ENCODE results near the gene RYR2.

DNA sequence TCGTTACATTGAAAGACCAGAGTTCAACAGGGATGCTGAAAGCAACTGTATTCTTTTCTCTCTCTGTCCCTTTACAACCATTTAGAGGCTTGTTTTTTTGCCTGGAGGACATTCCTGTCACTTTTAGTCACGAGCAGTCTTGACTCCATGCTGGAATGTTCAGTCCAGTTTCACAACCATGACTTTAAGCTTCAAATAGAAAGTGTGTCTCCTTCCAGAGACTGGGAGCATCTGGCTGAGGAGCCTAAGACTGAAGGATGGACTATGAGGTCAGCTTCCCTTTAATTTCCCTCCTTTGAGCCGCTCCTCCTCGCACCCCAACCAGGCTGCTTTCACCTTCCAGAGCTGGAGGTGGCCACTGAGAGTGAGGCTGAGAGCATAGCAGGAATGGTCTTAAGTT lies 10.5 kb upstream of the RYR2 start:
- TF ChIP-seq GABPA (IDR thresholded peaks at IDR 0.05; ENCODE audit: low read depth), result no peak
- TF ChIP-seq, protein P1, sequence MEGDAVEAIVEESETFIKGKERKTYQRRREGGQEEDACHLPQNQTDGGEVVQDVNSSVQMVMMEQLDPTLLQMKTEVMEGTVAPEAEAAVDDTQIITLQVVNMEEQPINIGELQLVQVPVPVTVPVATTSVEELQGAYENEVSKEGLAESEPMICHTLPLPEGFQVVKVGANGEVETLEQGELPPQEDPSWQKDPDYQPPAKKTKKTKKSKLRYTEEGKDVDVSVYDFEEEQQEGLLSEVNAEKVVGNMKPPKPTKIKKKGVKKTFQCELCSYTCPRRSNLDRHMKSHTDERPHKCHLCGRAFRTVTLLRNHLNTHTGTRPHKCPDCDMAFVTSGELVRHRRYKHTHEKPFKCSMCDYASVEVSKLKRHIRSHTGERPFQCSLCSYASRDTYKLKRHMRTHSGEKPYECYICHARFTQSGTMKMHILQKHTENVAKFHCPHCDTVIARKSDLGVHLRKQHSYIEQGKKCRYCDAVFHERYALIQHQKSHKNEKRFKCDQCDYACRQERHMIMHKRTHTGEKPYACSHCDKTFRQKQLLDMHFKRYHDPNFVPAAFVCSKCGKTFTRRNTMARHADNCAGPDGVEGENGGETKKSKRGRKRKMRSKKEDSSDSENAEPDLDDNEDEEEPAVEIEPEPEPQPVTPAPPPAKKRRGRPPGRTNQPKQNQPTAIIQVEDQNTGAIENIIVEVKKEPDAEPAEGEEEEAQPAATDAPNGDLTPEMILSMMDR (IDR thresholded peaks at IDR 0.05), result no peak
- TF ChIP-seq POLR2AphosphoS5 (IDR thresholded peaks at IDR 0.05; ENCODE audit: low read depth, low read length), result no peak
- TF ChIP-seq FOSL2 (IDR thresholded peaks at IDR 0.05; ENCODE audit: borderline replicate concordance, low read depth), result no peak
- no peak for TF ChIP-seq ELF1 (IDR thresholded peaks at IDR 0.05)
- TF ChIP-seq GATA2 (CRISPR knock-in tag; IDR thresholded peaks at IDR 0.05), result no peak
- TF ChIP-seq EZH2phosphoT487 (IDR thresholded peaks at IDR 0.05; ENCODE audit: borderline replicate concordance, low read depth), result no peak
- TF ChIP-seq NRF1 (IDR thresholded peaks at IDR 0.05; ENCODE audit: low read depth, low read length), result no peak
- TF ChIP-seq, protein P2, sequence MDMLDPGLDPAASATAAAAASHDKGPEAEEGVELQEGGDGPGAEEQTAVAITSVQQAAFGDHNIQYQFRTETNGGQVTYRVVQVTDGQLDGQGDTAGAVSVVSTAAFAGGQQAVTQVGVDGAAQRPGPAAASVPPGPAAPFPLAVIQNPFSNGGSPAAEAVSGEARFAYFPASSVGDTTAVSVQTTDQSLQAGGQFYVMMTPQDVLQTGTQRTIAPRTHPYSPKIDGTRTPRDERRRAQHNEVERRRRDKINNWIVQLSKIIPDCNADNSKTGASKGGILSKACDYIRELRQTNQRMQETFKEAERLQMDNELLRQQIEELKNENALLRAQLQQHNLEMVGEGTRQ (IDR thresholded peaks at IDR 0.05; ENCODE audit: borderline replicate concordance, low read depth, low read length), result no peak
- no peak for TF ChIP-seq RAD21 (IDR thresholded peaks at IDR 0.05; ENCODE audit: low read length)

Data from SK-N-SH (cell line).